HG02970 (cell line): ENCODE data around the gene AMZ1.
"Not testable (repeated sequence)": the region's sequence is repeated elsewhere in the genome, so short reads cannot be mapped to it uniquely, and the experiment has no call there.

Experiments
- ATAC-seq: cut with Tn5 transposase; IDR thresholded peaks from one replicate; pipeline ENCODE4 v1.9.1; 2021; ENCODE audit warnings: mild to moderate bottlenecking, moderate library complexity, moderate number of reproducible peaks; ENCODE audit not compliant: unreplicated experiment, low FRiP score

The AMZ1 gene

GRCh38 chr7:2666588-2667250 lies 21.3 kb upstream of the AMZ1 start:
- no peak for ATAC-seq

- ATAC-seq, result no peak
These were observed 20.2 kb upstream of the AMZ1 start for GRCh38 chr7:2667843-2668242.

GRCh38 chr7:2668401-2668800 lies 19.6 kb upstream of the AMZ1 start:
- ATAC-seq, result no peak

- no peak for ATAC-seq
These were observed 17.8 kb upstream of the AMZ1 start for GRCh38 chr7:2670171-2670570.

GRCh38 chr7:2670720-2671391 lies 17.1 kb upstream of the AMZ1 start:
- ATAC-seq, result no peak

GRCh38 chr7:2673214-2673613 lies 14.8 kb upstream of the AMZ1 start:
- not testable (repeated sequence) for ATAC-seq

- no peak for ATAC-seq
These were observed 14.1 kb upstream of the AMZ1 start for GRCh38 chr7:2673934-2674333.

GRCh38 chr7:2675256-2675764 lies 12.7 kb upstream of the AMZ1 start:
- ATAC-seq, result no peak

- ATAC-seq, result not testable (repeated sequence)
These were observed 11.4 kb upstream of the AMZ1 start for GRCh38 chr7:2676576-2676975.

- ATAC-seq, result not testable (repeated sequence)
These were observed 9.5 kb upstream of the AMZ1 start for GRCh38 chr7:2678454-2678853.

- ATAC-seq, result not testable (repeated sequence)
These were observed 8.6 kb upstream of the AMZ1 start for GRCh38 chr7:2679135-2680127.

GRCh38 chr7:2680256-2680655 lies 7.7 kb upstream of the AMZ1 start:
- ATAC-seq, result no peak

- ATAC-seq, result no peak
These were observed 7.1 kb upstream of the AMZ1 start for GRCh38 chr7:2680792-2681490.

- ATAC-seq, result no peak
These were observed 5.8 kb upstream of the AMZ1 start for GRCh38 chr7:2681929-2682799.

- no peak for ATAC-seq
These were observed 3.5 kb upstream of the AMZ1 start for GRCh38 chr7:2684501-2684900.

- ATAC-seq, result no peak
These were observed 1.9 kb upstream of the AMZ1 start for GRCh38 chr7:2686101-2686500.

GRCh38 chr7:2687338-2687869 lies 598 bp upstream of the AMZ1 start:
- ATAC-seq, result no peak

- peak; percentile 48 for ATAC-seq
These were observed 674 bp downstream of the AMZ1 start for GRCh38 chr7:2688409-2689342.
